ENCODE measurements around the gene CARD19. TPM values are rescaled to one million over a fixed set of nuclear protein-coding genes. Genes with fewer than 3 reads are reported as not detected.

CARD19 gene
- total RNA-seq, 1 experiment from 2014 or later, result 54.5 TPM

- Histone ChIP-seq H3K4me2 (ENCODE audit: low read length) (no peak overlapping the region), H3K4me3 (replicated peaks in 1 of 2; ENCODE audit: low read depth in 1 of 2, low read length in 2 of 2) (no peak overlapping the region), H3K36me3 (ENCODE audit: control insufficient read depth in 1 of 2, insufficient read depth in 2 of 2, low read length in 2 of 2) (no peaks in the 10 kb centered on the region; a peak in 1 of 4 replicates), H3K4me1 (ENCODE audit: control insufficient read depth in 1 of 2, insufficient read depth in 2 of 2, low read length in 2 of 2) (peaks cover 17 to 19% of the 10 kb centered on the region in 2 experiments), H3K9me2 (ENCODE audit: insufficient read depth) (no peaks in the 10 kb centered on the region), H4K20me1 (ENCODE audit: insufficient read depth) (no peaks in the 10 kb centered on the region), H3K9ac (ENCODE audit: low read length) (no peak overlapping the region), H3K79me2 (ENCODE audit: insufficient read depth, low read length) (no peaks in the 10 kb centered on the region), H2AFZ (ENCODE audit: low read depth, low read length, poor library complexity, severe bottlenecking) (no peak overlapping the region), H3K27ac (ENCODE audit: low read depth, low read length) (no peak overlapping the region), H3K27me3 (ENCODE audit: insufficient read depth, low read length) (no peaks in the 10 kb centered on the region), H3K9me3 (ENCODE audit: control insufficient read depth in 1 of 2, insufficient read depth in 1 of 2, low read depth in 1 of 2, low read length in 2 of 2) (no peaks in the 10 kb centered on the region)
- DNase-seq (ENCODE audit: low read depth, low spot score) (no peak), ATAC-seq (no peak)
- no TSS peak for BruUV-seq (replicated peaks)
- POLR2A ChIA-PET, result no interaction called here
- intact Hi-C loops (cut with micrococcal nuclease), result no loop called here
- CTCF ChIA-PET, result no interaction called here
- RAD21 ChIA-PET (ENCODE audit: low non-redundant PET in 1 of 2, low total read pairs in 2 of 2, uncharacterized antibody in 2 of 2, unreplicated experiment in 2 of 2), result no interaction called here
- no peak for TF ChIP-seq EGR1 (IDR thresholded peaks at IDR 0.05; ENCODE audit: low read depth)
- TF ChIP-seq POLR2AphosphoS5 (IDR thresholded peaks at IDR 0.05; ENCODE audit: low read depth, low read length), result no peak
- TF ChIP-seq CEBPB (IDR thresholded peaks at IDR 0.05; ENCODE audit: low read depth), result no peak
- no peak for TF ChIP-seq POLR2A (IDR thresholded peaks at IDR 0.05; ENCODE audit: borderline replicate concordance, extremely low read depth, insufficient read depth, insufficient read length)
- TF ChIP-seq, protein P1, sequence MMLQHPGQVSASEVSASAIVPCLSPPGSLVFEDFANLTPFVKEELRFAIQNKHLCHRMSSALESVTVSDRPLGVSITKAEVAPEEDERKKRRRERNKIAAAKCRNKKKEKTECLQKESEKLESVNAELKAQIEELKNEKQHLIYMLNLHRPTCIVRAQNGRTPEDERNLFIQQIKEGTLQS (IDR thresholded peaks at IDR 0.05), result no peak
- TF ChIP-seq EZH2phosphoT487 (IDR thresholded peaks at IDR 0.05; ENCODE audit: borderline replicate concordance), result no peak
- no peak for TF ChIP-seq SRF (IDR thresholded peaks at IDR 0.05; ENCODE audit: low read depth)
- TF ChIP-seq ZBTB33 (IDR thresholded peaks at IDR 0.05; ENCODE audit: extremely low read depth, insufficient replicate concordance, low read length), result no peak
- no peak for TF ChIP-seq SP1 (IDR thresholded peaks at IDR 0.05; ENCODE audit: low read depth)
- no peak for TF ChIP-seq RAD21 (IDR thresholded peaks at IDR 0.05; ENCODE audit: low read depth)
- no peak for TF ChIP-seq EZH2 (IDR thresholded peaks at IDR 0.05)
- no peak for TF ChIP-seq TCF7L2 (IDR thresholded peaks at IDR 0.05; ENCODE audit: borderline replicate concordance, extremely low read depth, insufficient read depth, insufficient read length)
These were observed 25.6 kb downstream of the CARD19 start for GRCh38 chr9:93121316-93122241.
